ENCODE measurements around the gene TRERF1.

Gene TRERF1

GRCh38 chr6:42297661-42298060 is 154.1 kb downstream of the TRERF1 start:
- DNase-seq = no peak

- no peak for DNase-seq
These were observed 155.1 kb downstream of the TRERF1 start for GRCh38 chr6:42296614-42297013.

GRCh38 chr6:42295677-42296076 is 156.0 kb downstream of the TRERF1 start:
- no peak for DNase-seq

GRCh38 chr6:42295181-42295580 is 156.5 kb downstream of the TRERF1 start:
- DNase-seq = no peak

GRCh38 chr6:42294759-42295158 is 157.0 kb downstream of the TRERF1 start:
- DNase-seq = no peak

- DNase-seq = no peak
These were observed 158.2 kb downstream of the TRERF1 start for GRCh38 chr6:42293386-42293977.

GRCh38 chr6:42292004-42292740 is 159.6 kb downstream of the TRERF1 start:
- no peak for DNase-seq

- DNase-seq = peak; percentile 45
These were observed 164.0 kb downstream of the TRERF1 start for GRCh38 chr6:42287756-42288155.

GRCh38 chr6:42281570-42281969 is 170.2 kb downstream of the TRERF1 start:
- DNase-seq = peak; percentile 76

- DNase-seq = peak; percentile 33
These were observed 170.7 kb downstream of the TRERF1 start for GRCh38 chr6:42280966-42281533.

- peak; percentile 54 for DNase-seq
These were observed 171.6 kb downstream of the TRERF1 start for GRCh38 chr6:42279966-42280629.

- DNase-seq = peak; percentile 69
These were observed 172.5 kb downstream of the TRERF1 start for GRCh38 chr6:42279144-42279781.

- DNase-seq = peak; percentile 58
These were observed 173.4 kb downstream of the TRERF1 start for GRCh38 chr6:42278131-42278853.

GRCh38 chr6:42276034-42276890 is 175.5 kb downstream of the TRERF1 start:
- peak; percentile 28 for DNase-seq

GRCh38 chr6:42275376-42276033 is 176.2 kb downstream of the TRERF1 start:
- peak; percentile 59 for DNase-seq

GRCh38 chr6:42274898-42275297 is 176.8 kb downstream of the TRERF1 start:
- peak; percentile 39 for DNase-seq

GRCh38 chr6:42271834-42272805 is 179.6 kb downstream of the TRERF1 start:
- no peak for DNase-seq

GRCh38 chr6:42269974-42270510 is 181.7 kb downstream of the TRERF1 start:
- DNase-seq = no peak

- no peak for DNase-seq
These were observed 182.2 kb downstream of the TRERF1 start for GRCh38 chr6:42269553-42269952.

Data from activated effector memory CD4-positive, alpha-beta T cell treated with anti-CD3 and anti-CD28 coated beads, Interleukin-2, amount 50 U/mL, for 16 hours (primary cell).